HG03060 (cell line): ENCODE measurements around the gene DCAF4.

Source experiments
- ATAC-seq: cut with Tn5 transposase; IDR thresholded peaks from one replicate; pipeline ENCODE4 v1.9.1; 2021; ENCODE audit warnings: low read depth, moderate number of reproducible peaks; ENCODE audit not compliant: unreplicated experiment

Gene DCAF4, protein sequence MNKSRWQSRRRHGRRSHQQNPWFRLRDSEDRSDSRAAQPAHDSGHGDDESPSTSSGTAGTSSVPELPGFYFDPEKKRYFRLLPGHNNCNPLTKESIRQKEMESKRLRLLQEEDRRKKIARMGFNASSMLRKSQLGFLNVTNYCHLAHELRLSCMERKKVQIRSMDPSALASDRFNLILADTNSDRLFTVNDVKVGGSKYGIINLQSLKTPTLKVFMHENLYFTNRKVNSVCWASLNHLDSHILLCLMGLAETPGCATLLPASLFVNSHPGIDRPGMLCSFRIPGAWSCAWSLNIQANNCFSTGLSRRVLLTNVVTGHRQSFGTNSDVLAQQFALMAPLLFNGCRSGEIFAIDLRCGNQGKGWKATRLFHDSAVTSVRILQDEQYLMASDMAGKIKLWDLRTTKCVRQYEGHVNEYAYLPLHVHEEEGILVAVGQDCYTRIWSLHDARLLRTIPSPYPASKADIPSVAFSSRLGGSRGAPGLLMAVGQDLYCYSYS

DNA sequence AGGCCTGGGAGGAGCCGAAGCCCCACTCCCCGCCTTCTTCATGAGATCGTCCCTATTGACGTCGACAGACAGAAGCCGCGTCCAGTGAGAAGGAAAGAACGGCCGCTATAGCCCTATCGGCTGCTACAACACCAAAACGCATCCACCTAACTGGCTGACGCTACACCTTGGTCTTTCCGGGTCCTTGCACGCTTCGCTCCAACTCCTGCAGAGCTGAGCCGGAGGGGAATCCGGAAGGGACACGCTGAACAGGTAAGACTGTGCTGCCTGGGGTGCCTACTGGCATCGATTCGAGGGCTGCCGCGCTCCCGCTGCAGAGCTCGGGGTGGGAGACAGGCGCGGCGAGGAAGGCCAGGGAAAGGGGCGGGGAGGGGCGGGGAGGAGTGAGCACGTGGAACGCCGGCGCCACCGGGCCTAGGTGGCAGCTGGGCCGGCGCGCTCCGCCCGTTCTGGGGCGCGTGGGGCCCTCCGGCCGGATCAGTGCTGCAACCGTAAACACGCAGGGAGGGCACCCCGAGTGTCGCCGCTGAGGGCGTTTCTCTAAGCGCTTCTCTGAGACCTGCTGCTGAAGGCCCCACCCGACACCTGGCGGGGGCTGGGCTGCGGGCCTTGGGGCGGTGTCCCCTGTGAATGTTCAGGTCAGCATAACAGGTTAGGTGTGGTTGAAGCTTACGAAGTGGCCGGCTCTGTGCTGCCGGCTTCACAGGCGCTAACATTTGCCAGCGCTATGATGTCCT is at the start of gene DCAF4:
Gene DCAF4, plus strand, starts transcription at position 173 of the 737 bp plus-strand sequence. CDS start 11,515 bp downstream, outside the sequence.
- peak; percentile 90 for ATAC-seq

GRCh38 chr14:72876710-72877063 is 49.6 kb upstream of the DCAF4 start:
- no peak for ATAC-seq

DNA sequence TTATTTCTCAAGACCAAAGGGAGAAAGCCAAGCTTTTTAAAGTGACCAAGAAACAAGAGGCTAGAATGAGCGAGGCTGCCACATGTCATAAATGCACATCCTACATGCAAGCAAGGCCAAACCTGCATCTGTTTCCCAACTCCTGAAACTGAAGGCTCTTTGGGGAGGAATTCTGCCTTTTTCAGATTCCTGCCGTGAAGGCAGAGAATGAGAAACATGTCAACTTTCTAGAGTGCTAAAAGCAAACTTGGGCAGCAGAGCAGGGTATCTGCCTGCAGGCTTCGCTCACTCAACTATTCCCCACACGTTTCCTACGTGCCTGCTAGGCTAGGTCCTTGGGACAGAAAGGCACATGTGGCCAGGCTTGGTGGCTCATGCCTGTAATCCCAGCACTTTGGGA is 47.5 kb upstream of the DCAF4 start:
- ATAC-seq: no peak

DNA sequence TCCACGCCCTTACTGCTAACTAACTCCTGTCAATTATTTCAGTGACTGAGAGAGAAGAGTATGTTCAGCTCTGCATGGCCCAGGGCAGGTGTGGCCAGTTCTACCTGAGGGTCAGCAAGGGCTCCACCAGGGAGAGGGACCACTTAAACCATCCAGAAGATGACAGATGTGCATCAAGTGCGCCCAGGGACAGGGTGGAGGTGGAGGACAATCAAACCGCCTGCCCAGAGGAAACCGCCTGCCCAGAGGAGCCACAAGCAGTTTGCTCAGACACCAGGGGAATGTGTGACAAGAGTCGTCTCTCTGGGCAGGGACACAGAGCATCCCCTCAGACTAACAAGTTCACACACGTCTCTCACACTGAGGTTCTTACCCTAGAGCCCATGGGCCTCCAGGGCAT is 46.8 kb upstream of the DCAF4 start:
- no peak for ATAC-seq

GRCh38 chr14:72880164-72880563 is 46.1 kb upstream of the DCAF4 start:
- ATAC-seq: no peak

- ATAC-seq: no peak
Measured at GRCh38 chr14:72880820-72881219, 45.4 kb upstream of the DCAF4 start.

- ATAC-seq: no peak
Measured at GRCh38 chr14:72881543-72881942, 44.7 kb upstream of the DCAF4 start.

DNA sequence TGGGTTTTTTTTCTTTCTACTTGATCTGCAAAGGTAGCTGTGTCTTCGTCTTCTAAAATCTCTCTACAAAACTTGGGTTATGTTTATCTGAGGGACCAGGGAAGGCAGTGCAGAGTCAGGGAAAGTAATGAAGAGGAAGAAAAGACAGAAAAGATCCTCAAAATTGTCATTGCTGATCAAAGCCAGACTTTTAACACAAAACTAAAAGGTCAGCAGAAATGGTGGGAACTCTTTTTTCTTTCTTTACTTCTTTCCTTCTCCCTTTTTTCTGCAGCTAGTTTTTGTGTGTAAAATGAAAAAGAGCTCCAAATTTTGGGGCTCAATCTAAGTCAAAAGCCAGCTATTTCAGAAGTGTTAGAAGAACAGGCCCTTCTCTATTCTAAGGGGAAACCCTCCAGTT is 44.2 kb upstream of the DCAF4 start:
- no peak for ATAC-seq

DNA sequence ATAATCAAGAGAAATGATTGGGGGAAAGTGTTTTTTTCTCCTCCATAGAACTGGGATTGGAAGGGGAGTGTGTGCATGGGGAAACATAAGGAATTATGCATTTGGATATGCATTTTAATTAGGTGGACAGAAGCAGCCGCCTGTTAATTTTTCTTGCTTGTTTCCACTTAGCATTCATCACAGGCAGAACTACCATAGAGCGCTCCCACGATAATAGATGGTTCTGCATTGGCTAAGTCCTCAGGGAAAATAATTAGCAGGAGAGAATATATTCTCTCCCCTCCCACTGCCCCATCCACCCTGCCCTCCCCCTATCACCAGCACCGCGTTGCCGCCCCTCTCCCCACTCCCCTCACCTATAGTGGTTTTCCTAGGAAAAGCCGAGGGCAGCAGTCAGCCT is 43.8 kb upstream of the DCAF4 start:
- no peak for ATAC-seq

DNA sequence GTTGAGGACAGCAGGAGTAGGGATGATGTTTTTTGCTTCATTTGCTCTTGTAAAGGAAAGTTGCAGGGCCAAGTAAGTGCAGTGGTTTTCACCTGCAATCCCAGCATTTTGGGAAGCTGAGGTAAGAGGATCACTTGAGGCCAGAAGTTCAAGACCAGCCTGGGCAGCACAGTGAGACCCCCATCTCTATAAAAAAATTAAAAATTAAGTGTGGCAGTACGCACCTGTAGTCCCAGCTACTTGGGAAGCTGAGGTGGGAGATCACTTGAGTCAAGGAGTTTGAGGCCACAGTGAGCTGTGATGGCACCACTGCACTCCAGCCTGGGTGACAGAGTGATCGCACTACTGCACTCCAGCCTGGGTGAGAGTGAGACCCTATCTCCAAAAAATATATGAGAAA is 43.2 kb upstream of the DCAF4 start:
- ATAC-seq: no peak

DNA sequence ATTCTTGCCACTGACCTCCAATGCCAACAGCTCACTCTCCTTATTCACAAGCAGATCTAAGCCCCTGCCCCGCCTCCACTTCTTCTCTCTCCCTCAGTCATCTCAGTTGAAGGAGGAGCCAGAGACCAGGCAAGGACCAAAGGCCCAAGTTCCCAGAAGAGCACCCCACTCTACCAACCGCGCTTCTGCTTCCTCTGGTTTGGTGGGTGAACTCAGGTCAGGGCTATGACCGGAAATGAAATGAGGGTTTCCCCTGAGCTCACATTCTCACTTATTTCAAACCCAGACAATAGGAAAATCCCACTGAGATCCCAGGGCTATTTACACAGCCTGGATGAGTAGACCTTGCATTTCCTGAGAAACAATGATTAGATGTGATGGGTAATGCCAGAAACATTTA is 42.3 kb upstream of the DCAF4 start:
- no peak for ATAC-seq

- ATAC-seq: no peak
Measured at GRCh38 chr14:72884386-72884785, 41.9 kb upstream of the DCAF4 start.

- no peak for ATAC-seq
Measured at GRCh38 chr14:72887514-72887913, 38.8 kb upstream of the DCAF4 start.

DNA sequence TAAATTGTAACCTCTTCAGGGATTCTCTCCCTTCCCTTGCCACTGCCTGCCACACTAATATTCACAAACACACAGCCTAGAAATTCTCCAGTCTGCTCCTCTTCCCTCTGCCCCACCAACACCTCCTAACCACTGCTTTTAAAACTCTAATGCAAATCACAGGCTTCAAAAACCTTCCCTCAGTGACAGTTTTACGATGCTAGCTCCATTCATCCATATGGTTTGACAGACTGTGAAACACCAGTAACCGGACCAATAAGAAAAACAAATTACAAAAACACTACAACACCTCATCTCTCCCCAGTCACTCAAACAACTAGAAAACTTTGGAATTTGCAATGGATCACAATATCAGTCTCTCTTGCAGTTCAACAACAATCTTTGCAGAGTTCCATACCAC is 38.1 kb upstream of the DCAF4 start:
- no peak for ATAC-seq

GRCh38 chr14:72888636-72889201 is 37.5 kb upstream of the DCAF4 start:
- no peak for ATAC-seq

GRCh38 chr14:72889366-72889765 is 36.9 kb upstream of the DCAF4 start:
- no peak for ATAC-seq

GRCh38 chr14:72891666-72892102 is 34.6 kb upstream of the DCAF4 start:
- ATAC-seq: no peak

- ATAC-seq: no peak
Measured at GRCh38 chr14:72892103-72892878, 34.0 kb upstream of the DCAF4 start.

- ATAC-seq: no peak
Measured at GRCh38 chr14:72892879-72893635, 33.2 kb upstream of the DCAF4 start.
